H1 (cell line): ENCODE data around the gene CDC14B.

Source experiments
- BCL11A ChIP-seq, 2 experiments: IDR thresholded peaks; one replicate each; pipeline ENCODE4 v1.6.1; 2011; ENCODE audit warnings: low read depth in 2 of 2, low read length in 2 of 2, mild to moderate bottlenecking in 2 of 2
- CTCF ChIP-seq, 3 experiments: IDR thresholded peaks; 1 replicate in 2 of 3; 2 replicates in 1 of 3; pipeline versions ENCODE4 v1.5.1 to v1.6.1; 2011; ENCODE audit warnings: low read length in 3 of 3, mild to moderate bottlenecking in 3 of 3, inconsistent platforms in 2 of 3, low read depth in 1 of 3, moderate library complexity in 1 of 3; ENCODE audit not compliant: insufficient read depth in 1 of 3; ENCODE audit errors: control extremely low read depth in 1 of 3
- GTF2F1 ChIP-seq: IDR thresholded peaks from 2 replicates; pipeline ENCODE4 v1.6.1; 2012; ENCODE audit warnings: low read depth, low read length, improper control_type of control experiment, borderline replicate concordance
- POLR2A ChIP-seq, 2 experiments: IDR thresholded peaks; 1 replicate in 1 of 2; 2 replicates in 1 of 2; pipeline ENCODE4 v1.6.1; 2011; ENCODE audit warnings: low read depth in 2 of 2, low read length in 2 of 2, mild to moderate bottlenecking in 2 of 2; ENCODE audit errors: control extremely low read depth in 1 of 2
- RAD21 ChIP-seq, 2 experiments: IDR thresholded peaks in 1 of 2; conservative IDR thresholded peaks in 1 of 2; 2 replicates each; pipeline ENCODE4 v1.6.1; 2011; ENCODE audit warnings: low read depth in 2 of 2, low read length in 2 of 2, improper control_type of control experiment in 1 of 2, inconsistent platforms in 1 of 2, mild to moderate bottlenecking in 1 of 2, moderate library complexity in 1 of 2
- SP2 ChIP-seq: IDR thresholded peaks from 2 replicates; pipeline ENCODE4 v1.6.1; 2012; ENCODE audit warnings: mild to moderate bottlenecking, low read length, inconsistent platforms
- ZNF274 ChIP-seq: IDR thresholded peaks from 2 replicates; pipeline ENCODE4 v1.7.0; 2012; ENCODE audit warnings: low read length, borderline replicate concordance; ENCODE audit errors: extremely low read depth

GRCh38 chr9:96585426-96585825, 34.2 kb downstream of the CDC14B start:
- TF ChIP-seq CTCF (IDR thresholded peaks at IDR 0.05; ENCODE audit: control extremely low read depth in 1 of 3, insufficient read depth in 1 of 3, low read depth in 1 of 3, low read length in 3 of 3) (no peak), BCL11A (IDR thresholded peaks at IDR 0.05; ENCODE audit: low read depth in 2 of 2, low read length in 2 of 2) (no peak), POLR2A (IDR thresholded peaks at IDR 0.05; ENCODE audit: control extremely low read depth in 1 of 2, low read depth in 2 of 2, low read length in 2 of 2) (no peak), ZNF274 (no peak), RAD21 (IDR thresholded peaks at IDR 0.05 in 1 of 2, conservative IDR thresholded peaks at IDR 0.05 in 1 of 2; ENCODE audit: low read depth in 2 of 2, low read length in 2 of 2) (no peak), SP2 (no peak), GTF2F1 (no peak)
